NT2/D1 (cell line): Measurements from ENCODE around the gene HNRNPAB.

Experiments
- DNase-seq: peaks from one replicate; pipeline ENCODE4 v3.0.0-alpha.2; 2011; ENCODE audit warnings: low read depth, low spot score
- H3K27me3 ChIP-seq: 2 replicates; pipeline ENCODE4 v1.6.0; 2011; ENCODE audit warnings: mild to moderate bottlenecking; ENCODE audit not compliant: insufficient read length, insufficient read depth
- H3K36me3 ChIP-seq: 2 replicates; pipeline ENCODE4 v1.6.1; 2011; ENCODE audit warnings: mild to moderate bottlenecking, low read length, mixed read lengths; ENCODE audit not compliant: insufficient read depth, insufficient read length
- H3K4me1 ChIP-seq: 2 replicates; pipeline ENCODE4 v1.5.1; 2011; ENCODE audit not compliant: insufficient read depth, insufficient read length
- H3K4me3 ChIP-seq: 2 replicates; pipeline ENCODE4 v1.5.1; 2011; ENCODE audit warnings: low read depth; ENCODE audit not compliant: insufficient read length
- H3K9ac ChIP-seq: 2 replicates; pipeline ENCODE4 v1.6.0; 2011; ENCODE audit warnings: low read depth; ENCODE audit not compliant: insufficient read length
- H3K9me3 ChIP-seq: 2 replicates; pipeline ENCODE4 v1.5.1; 2011; ENCODE audit warnings: mild to moderate bottlenecking, low read length; ENCODE audit not compliant: insufficient read depth
- SUZ12 ChIP-seq: IDR thresholded peaks from 2 replicates; pipeline ENCODE4 v1.6.1; 2011; ENCODE audit not compliant: insufficient read length, insufficient read depth; ENCODE audit errors: extremely low read depth
- YY1 ChIP-seq: IDR thresholded peaks from 2 replicates; pipeline ENCODE4 v1.6.1; 2011; ENCODE audit not compliant: insufficient read length, insufficient read depth
- ZNF274 ChIP-seq: IDR thresholded peaks from 2 replicates; pipeline ENCODE4 v1.6.1; 2011; ENCODE audit warnings: mild to moderate bottlenecking, low read depth, low read length

Gene HNRNPAB

DNA sequence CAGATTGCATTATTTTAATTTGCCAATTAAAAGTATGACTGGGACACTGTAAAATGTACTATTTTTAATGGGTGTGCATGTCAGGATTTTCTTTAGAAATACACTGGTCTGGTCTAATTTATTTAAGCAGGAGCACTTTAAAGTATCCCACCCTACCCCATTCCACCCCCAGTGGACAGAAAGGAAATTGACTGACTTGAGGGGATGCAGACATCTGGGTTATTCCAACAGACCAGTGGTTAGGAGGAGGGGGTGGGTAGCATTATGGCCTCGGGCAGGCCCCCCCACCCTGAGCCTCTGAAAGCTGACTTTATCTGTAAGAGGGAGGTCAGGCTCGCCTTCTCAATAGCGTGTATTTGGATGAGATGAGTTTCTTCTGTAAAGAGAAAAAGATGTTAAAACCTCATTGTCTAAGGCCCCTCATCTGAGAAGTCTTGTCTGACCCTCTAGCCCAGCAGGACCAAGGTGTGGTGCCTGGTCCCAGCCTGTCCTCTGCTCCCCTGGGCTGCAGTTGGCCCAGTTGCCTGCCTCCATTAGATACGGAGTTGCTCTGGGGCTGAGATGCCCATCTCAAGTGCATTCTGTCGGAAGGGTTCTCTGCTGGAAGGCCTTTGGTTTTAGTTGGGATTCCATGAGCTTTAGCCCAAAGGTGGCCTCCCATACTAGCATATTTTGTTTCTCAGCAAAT, 4.4 kb downstream of the HNRNPAB start:
- H3K4me3 ChIP-seq: no peak overlapping the region
- H3K4me1 ChIP-seq: peaks cover 8% of the 10 kb centered on the region
- H3K9ac ChIP-seq: no peak overlapping the region
- no peaks in the 10 kb centered on the region for H3K27me3 ChIP-seq
- peaks cover 81% of the 10 kb centered on the region for H3K36me3 ChIP-seq
- TF ChIP-seq SUZ12: no peak
- TF ChIP-seq ZNF274: no peak
- no peak for TF ChIP-seq YY1
- H3K9me3 ChIP-seq: no peaks in the 10 kb centered on the region
- DNase-seq: no peak

DNA sequence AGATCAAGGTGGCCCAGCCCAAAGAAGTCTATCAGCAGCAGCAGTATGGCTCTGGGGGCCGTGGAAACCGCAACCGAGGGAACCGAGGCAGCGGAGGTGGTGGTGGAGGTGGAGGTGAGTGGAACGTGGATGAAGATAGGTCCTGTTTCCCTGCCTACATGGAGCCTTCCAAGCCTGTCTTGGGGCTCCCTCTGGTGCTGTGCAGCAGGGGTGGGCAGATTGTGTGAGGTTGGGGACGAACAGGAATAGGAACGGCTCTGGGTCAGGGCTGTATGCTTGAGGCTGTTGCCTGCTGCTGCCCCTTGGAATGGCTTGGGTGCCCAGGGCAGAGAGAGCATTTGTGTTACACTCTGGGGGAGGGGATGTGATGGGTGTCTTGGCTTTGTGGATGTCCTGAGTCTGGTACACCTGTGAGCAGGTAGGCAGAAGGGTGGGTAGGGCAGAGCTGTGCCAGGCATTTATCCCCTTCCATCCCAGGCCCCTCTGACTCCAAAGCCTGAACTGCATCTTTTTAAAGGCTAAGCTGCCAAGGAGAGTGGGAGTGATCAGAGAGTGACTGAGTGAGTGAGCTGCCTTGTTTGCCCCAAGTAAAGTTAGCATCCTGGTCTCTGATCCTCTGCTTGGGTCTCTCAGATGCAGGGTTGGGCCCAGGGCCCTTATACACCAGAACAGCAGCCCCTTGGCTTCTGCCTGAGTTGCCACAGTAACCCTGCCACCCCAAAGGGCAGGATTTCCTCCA, 5.2 kb downstream of the HNRNPAB start:
- no peak for TF ChIP-seq ZNF274
- no peak for DNase-seq

DNA sequence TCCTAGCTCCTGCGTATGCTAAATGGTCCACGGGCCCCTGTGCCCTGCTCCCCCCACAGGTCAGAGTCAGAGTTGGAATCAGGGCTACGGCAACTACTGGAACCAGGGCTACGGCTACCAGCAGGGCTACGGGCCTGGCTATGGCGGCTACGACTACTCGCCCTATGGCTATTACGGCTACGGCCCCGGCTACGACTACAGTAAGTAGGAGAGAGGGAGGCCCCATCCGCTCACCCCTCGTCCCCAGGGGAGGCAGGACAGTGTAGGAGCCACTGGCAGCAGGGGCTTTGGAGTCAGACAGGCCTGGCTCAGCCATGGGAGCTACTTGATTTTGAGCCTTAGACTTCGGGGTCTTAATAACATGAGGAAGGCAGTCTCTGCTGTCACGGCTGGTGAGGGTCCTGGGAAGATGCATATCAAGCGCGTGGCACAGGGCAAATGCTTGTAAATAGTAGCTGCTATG, 5.8 kb downstream of the HNRNPAB start:
- DNase-seq: no peak
- Histone ChIP-seq H3K4me3 (no peak overlapping the region), H3K27me3 (no peaks in the 10 kb centered on the region), H3K9ac (no peak overlapping the region), H3K9me3 (no peaks in the 10 kb centered on the region), H3K36me3 (peaks cover 93% of the 10 kb centered on the region), H3K4me1 (peaks cover 8% of the 10 kb centered on the region)
- no peak for TF ChIP-seq SUZ12
- no peak for TF ChIP-seq YY1

More for the DNA sequence above, 5.2 kb downstream of the HNRNPAB start:
- Histone ChIP-seq H3K9me3 (no peaks in the 10 kb centered on the region), H3K27me3 (no peaks in the 10 kb centered on the region), H3K4me1 (peaks cover 8% of the 10 kb centered on the region), H3K36me3 (peaks cover 89% of the 10 kb centered on the region), H3K9ac (no peak overlapping the region), H3K4me3 (no peak overlapping the region)

DNA sequence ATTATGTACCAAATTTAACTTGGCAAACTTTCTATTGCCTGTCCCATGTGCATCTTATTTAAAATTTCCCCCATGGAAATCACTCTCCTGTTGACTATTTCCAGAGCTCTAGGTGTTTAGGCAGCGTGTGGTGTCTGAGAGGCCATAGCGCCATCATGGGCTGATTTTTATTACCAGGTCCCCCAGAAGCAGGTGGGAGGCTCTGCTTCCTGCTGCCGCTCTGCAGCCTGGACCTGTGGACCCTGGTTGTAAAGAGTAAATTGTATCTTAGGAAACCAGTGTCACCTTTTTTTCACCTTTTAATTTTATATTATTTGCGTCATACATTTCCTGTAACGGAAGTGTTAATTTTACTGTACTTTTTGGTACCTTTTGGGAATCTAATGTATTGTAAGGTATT, 6.4 kb downstream of the HNRNPAB start:
- H3K4me1 ChIP-seq: peaks cover 8% of the 10 kb centered on the region
- no peak for TF ChIP-seq SUZ12
- no peak for TF ChIP-seq ZNF274
- TF ChIP-seq YY1: no peak
- H3K4me3 ChIP-seq: no peak overlapping the region
- no peaks in the 10 kb centered on the region for H3K27me3 ChIP-seq
- peaks cover 93% of the 10 kb centered on the region for H3K36me3 ChIP-seq
- DNase-seq: no peak
- no peak overlapping the region for H3K9ac ChIP-seq
- no peaks in the 10 kb centered on the region for H3K9me3 ChIP-seq

DNA sequence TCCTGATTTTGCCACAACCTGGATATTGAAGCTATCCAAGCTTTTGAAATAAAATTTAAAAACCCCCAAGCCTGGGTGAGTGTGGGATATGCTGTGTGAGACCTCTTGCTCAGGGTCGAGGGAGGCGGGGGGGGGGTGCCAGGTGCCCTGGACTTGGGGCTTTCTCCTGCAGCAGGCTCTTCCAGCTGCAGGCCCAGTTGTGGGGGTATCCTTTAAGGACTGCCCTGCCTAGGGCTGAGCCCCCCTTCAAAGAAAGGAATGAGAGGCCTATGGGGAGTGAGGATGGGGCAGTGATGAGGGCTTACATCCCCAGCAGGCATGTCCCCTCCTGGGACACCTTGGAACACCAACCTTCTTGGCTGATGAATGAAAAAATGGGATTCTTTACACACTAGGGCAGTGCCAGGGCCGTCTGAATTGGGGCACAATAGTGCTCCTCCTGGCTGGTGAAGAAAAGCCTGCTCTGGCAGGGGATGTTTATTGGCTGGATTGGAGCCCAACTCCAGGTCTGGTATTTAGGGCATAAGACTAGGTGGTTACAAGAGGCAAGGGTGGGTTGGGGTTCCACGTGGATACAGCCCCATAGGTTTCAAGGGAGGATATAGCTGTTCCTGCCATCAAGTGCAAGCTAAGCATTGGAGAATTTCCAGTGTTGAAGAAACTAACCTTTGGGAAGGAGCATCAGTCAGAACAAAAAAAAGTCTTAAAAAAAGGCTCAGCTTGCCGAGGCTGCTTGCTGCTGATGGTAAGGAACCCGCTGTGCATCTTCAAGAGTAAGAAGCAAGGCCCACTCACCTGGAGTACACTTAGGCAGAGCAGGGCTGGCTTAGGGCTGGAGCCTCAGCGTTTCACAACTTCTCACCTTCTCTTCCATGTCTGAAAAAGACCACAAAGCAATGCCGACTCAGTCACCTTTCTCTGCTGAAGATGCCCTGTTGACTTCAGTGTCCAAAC, 7.0 kb downstream of the HNRNPAB start:
- TF ChIP-seq ZNF274 (no peak), YY1 (no peak), SUZ12 (no peak)
- Histone ChIP-seq H3K4me1 (peaks cover 5% of the 10 kb centered on the region), H3K27me3 (no peaks in the 10 kb centered on the region), H3K9me3 (no peaks in the 10 kb centered on the region), H3K4me3 (no peak overlapping the region), H3K9ac (no peak overlapping the region), H3K36me3 (peaks cover 92% of the 10 kb centered on the region)
- DNase-seq: no peak

DNA sequence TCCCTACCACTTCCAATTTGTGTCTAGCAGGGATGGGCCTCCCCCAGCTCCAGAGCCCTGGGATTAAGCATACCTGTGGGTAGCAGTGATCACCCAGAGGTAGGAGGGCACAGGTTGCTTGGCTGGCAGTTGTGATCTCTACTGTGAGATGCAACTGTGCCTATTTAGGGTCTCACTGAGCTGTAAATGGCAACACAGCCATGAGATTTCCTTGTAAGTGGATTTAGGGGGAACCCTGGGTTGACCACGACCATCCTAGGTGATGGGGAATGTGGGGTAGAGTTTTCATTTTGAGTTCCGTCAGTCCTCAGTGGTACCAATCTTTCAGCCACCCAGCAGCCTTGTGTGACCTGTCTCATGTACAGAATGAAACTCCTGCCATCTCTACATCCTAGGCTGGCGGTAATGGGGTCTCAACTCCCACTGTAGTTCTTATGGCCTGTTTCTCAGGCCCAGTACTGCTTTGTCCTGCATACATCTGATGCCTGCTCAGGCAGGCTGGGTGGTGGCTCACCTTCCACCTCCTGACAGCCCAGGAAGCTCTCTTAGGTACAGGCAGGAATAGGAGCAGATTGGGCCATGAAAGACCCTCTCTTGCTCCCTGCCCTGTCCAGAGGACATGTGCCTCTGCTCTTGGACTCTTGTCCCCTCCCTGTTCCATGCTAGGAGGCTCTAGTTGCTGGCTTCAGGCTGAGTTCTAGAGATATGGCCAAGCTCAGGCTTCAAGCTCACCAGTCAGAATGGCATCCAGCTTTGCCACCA, 8.1 kb downstream of the HNRNPAB start:
- peaks cover 5% of the 10 kb centered on the region for H3K4me1 ChIP-seq
- no peaks in the 10 kb centered on the region for H3K9me3 ChIP-seq
- no peaks in the 10 kb centered on the region for H3K27me3 ChIP-seq
- no peak overlapping the region for H3K4me3 ChIP-seq
- no peak overlapping the region for H3K9ac ChIP-seq
- H3K36me3 ChIP-seq: peaks cover 87% of the 10 kb centered on the region
- TF ChIP-seq SUZ12 (no peak), YY1 (no peak), ZNF274 (no peak)
- no peak for DNase-seq

DNA sequence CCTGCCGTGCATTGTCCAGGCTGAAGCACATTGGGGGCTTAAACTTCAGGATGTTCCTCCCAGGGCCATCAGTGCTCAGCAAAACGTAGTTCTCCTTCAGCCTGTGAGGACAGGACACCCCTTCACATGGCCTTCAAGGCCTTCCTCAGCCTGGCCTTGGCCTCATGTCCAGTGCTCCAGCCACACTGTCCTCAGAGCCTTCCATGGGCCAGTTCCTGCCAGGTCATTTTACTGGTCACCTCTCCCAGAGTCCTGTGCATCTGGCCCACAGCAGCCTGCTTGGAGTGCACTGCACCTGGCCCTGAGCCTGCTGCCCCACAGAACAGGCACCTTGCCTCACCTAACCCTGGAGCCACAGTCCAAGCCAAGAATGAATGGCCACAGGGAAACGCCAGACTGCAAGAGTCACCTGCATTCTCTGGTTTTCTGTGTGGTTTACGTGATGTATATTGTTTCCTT, 8.7 kb downstream of the HNRNPAB start:
- TF ChIP-seq ZNF274 (no peak), SUZ12 (no peak), YY1 (no peak)
- Histone ChIP-seq H3K4me1 (peaks cover 5% of the 10 kb centered on the region), H3K36me3 (peaks cover 81% of the 10 kb centered on the region), H3K4me3 (no peak overlapping the region), H3K9me3 (no peaks in the 10 kb centered on the region), H3K9ac (no peak overlapping the region), H3K27me3 (no peaks in the 10 kb centered on the region)
- DNase-seq: no peak
